SK-N-MC (cell line): ENCODE results near the gene PLA2G10.

ENCODE experiments used
- EZH2 ChIP-seq: fragments of 200-600 bp; sonication (generic); IDR thresholded peaks from one replicate; pipeline ENCODE4 v1.6.1; 2017; ENCODE audit warnings: antibody characterized with exemption
- FOXP2 ChIP-seq: optimal IDR thresholded peaks from 2 replicates; pipeline ENCODE3; 2011; ENCODE audit warnings: mild to moderate bottlenecking, moderate library complexity; ENCODE audit not compliant: insufficient read depth; ENCODE audit errors: extremely low read length, control extremely low read depth
- POLR2AphosphoS5 ChIP-seq: IDR thresholded peaks from 2 replicates; pipeline ENCODE4 v1.6.1; 2012; ENCODE audit warnings: mild to moderate bottlenecking, low read depth, low read length, borderline replicate concordance

DNA sequence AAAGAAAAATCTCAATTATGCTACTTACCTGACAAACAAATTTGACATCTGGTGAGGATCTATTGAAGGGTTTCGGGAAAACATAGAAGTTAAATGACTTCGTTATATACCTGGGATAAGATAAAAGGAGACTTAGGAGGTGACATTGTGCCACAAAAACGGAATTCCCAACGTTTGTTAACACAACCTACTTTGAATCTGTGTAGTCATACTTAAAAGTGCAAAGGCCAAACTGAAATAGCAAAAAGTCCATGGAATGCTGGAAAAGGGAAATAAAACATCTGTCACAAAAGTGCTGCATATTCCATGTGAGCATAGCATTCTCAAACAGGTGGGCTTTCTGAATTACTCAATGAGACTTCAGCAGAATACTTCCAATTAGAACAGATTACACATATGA lies 67.0 kb downstream of the PLA2G10 start:
- TF ChIP-seq EZH2, result no peak
- no peak for TF ChIP-seq POLR2AphosphoS5
- no peak for TF ChIP-seq FOXP2
